GM18526 (cell line): Measurements from ENCODE around the gene PLEK.

Experiments
- POLR2A ChIP-seq: IDR thresholded peaks from 3 replicates; pipeline ENCODE4 v1.6.1; 2011; ENCODE audit not compliant: insufficient read length; ENCODE audit errors: extremely low read depth

The PLEK gene

GRCh38 chr2:68365087-68365486 is at the start of gene PLEK:
Gene PLEK (plus strand): TSS chr2:68365282. CDS start chr2:68365352, 70 bp downstream.
- TF ChIP-seq POLR2A = peak; percentile 96

GRCh38 chr2:68316111-68316510 is 49.0 kb upstream of the PLEK start:
- no peak for TF ChIP-seq POLR2A

GRCh38 chr2:68317971-68318913 is 46.8 kb upstream of the PLEK start:
- no peak for TF ChIP-seq POLR2A

- no peak for TF ChIP-seq POLR2A
Measured at GRCh38 chr2:68318914-68319397, 46.1 kb upstream of the PLEK start.

GRCh38 chr2:68319398-68320117 is 45.5 kb upstream of the PLEK start, which contains the start of gene CNRIP1:
Gene CNRIP1 (minus strand): TSS chr2:68319949. CDS start chr2:68319400, 549 bp downstream.
- no peak for TF ChIP-seq POLR2A

- TF ChIP-seq POLR2A = no peak
Measured at GRCh38 chr2:68320118-68320641, 44.9 kb upstream of the PLEK start.

- TF ChIP-seq POLR2A = no peak
Measured at GRCh38 chr2:68325056-68325455, 40.0 kb upstream of the PLEK start.

GRCh38 chr2:68328901-68329300 is 36.2 kb upstream of the PLEK start:
- TF ChIP-seq POLR2A = no peak

GRCh38 chr2:68330691-68331090 is 34.4 kb upstream of the PLEK start:
- no peak for TF ChIP-seq POLR2A

GRCh38 chr2:68333009-68333408 is 32.1 kb upstream of the PLEK start:
- no peak for TF ChIP-seq POLR2A

- no peak for TF ChIP-seq POLR2A
Measured at GRCh38 chr2:68333931-68334330, 31.2 kb upstream of the PLEK start.

GRCh38 chr2:68336192-68336591 is 28.9 kb upstream of the PLEK start:
- TF ChIP-seq POLR2A = no peak

- no peak for TF ChIP-seq POLR2A
Measured at GRCh38 chr2:68340226-68341061, 24.6 kb upstream of the PLEK start.

GRCh38 chr2:68341062-68341329 is 24.1 kb upstream of the PLEK start:
- no peak for TF ChIP-seq POLR2A

GRCh38 chr2:68341583-68341982 is 23.5 kb upstream of the PLEK start:
- no peak for TF ChIP-seq POLR2A
